ENCODE measurements around the gene TIAL1.

- no peak for TF ChIP-seq EP300 (IDR thresholded peaks at IDR 0.05; ENCODE audit: borderline replicate concordance in 1 of 2, control insufficient read depth in 1 of 2, low read depth in 2 of 2, low read length in 2 of 2)
- no peak for TF ChIP-seq SRF (IDR thresholded peaks at IDR 0.05; ENCODE audit: low read depth in 2 of 2, low read length in 2 of 2)
Observed at GRCh38 chr10:119543814-119544642, 52.7 kb downstream of the TIAL1 start.
